Measurements from ENCODE around the gene RMND5A.

GRCh38 chr2:86686905-86687304 is 33.2 kb upstream of the RMND5A start:
- TF ChIP-seq, protein P1, sequence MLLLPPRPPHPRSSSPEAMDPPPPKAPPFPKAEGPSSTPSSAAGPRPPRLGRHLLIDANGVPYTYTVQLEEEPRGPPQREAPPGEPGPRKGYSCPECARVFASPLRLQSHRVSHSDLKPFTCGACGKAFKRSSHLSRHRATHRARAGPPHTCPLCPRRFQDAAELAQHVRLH (tag by site-specific recombination; IDR thresholded peaks at IDR 0.05): no peak
- no peak for TF ChIP-seq ZNF513 (tag by site-specific recombination; IDR thresholded peaks at IDR 0.05)
- TF ChIP-seq ZNF280D (tag by site-specific recombination; IDR thresholded peaks at IDR 0.05): no peak
- no peak for TF ChIP-seq CTCF (tag by site-specific recombination; IDR thresholded peaks at IDR 0.05)
- TF ChIP-seq, protein P2, sequence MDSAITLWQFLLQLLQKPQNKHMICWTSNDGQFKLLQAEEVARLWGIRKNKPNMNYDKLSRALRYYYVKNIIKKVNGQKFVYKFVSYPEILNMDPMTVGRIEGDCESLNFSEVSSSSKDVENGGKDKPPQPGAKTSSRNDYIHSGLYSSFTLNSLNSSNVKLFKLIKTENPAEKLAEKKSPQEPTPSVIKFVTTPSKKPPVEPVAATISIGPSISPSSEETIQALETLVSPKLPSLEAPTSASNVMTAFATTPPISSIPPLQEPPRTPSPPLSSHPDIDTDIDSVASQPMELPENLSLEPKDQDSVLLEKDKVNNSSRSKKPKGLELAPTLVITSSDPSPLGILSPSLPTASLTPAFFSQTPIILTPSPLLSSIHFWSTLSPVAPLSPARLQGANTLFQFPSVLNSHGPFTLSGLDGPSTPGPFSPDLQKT (IDR thresholded peaks at IDR 0.05; ENCODE audit: borderline replicate concordance, low read depth, low read length): no peak
- TF ChIP-seq ZBTB20 (tag by site-specific recombination; IDR thresholded peaks at IDR 0.05): no peak
- no peak for TF ChIP-seq ZNF629 (tag by site-specific recombination; IDR thresholded peaks at IDR 0.05)
